ENCODE data around the gene NXF1. TPM values are rescaled to one million over a fixed set of nuclear protein-coding genes. Genes with fewer than 3 reads are reported as not detected.

The NXF1 gene
- total RNA-seq, 1 experiment from 2014 or later: 33.1 TPM

DNA sequence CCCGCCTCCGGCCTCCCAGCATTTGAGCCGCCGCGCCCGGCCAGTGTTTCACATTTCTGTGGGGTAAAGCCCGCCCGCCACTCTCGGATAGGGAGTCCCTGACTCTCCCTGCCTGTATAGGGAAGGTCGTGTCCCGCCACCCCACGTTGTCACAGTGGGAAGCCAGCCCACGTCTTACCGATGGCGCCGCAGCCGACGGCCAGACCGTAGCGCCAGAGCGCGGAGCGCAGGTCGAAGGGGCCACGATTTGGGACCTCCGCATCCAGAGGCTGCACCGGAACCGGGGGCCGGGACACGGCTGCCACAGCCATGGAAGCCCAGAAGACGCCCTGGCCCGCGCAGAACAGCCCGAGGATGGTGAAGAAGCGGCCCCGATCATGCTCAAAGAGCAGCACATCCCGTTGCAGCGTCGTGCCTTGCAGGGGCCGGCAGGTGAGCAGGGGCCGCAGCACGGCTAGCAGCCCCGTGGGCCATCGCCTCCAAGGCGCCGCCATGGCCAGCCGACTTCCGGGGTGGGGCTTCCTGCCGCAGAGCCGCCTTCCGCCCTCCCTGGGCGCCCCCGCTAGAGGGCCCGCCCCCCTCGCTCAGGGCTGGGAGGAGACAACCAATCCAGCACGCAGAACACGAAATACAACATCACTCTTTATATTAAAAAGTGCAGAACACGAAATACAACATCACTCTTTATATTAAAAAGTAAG is 13.6 kb downstream of the NXF1 start, which contains the start of gene TMEM223:
Gene TMEM223 (minus strand): TSS at position 506 of the 701 bp plus-strand sequence. CDS start 12 bp downstream, at position 494.
- H3K27ac ChIP-seq (ENCODE audit: low read length): peak within 1 kb of the TSS; percentile 54
- POLR2A ChIA-PET (ENCODE audit: unreplicated experiment): no interaction called here
- H3K9me2 ChIP-seq (replicated peaks; ENCODE audit: low read length): no peaks in the 10 kb centered on the region
- H4K20me1 ChIP-seq (ENCODE audit: low read length): no peaks in the 10 kb centered on the region
- peak; percentile 88 for DNase-seq
- H3K27me3 ChIP-seq (ENCODE audit: low read length): no peaks in the 10 kb centered on the region
- H3K9me3 ChIP-seq (ENCODE audit: low read length): no peaks in the 10 kb centered on the region
- intact Hi-C loops (cut with micrococcal nuclease): no loop called here
- peak within 1 kb of the TSS; percentile 87 for H3K9ac ChIP-seq (ENCODE audit: low read length)
- peak within 1 kb of the TSS; percentile 96 for H3K4me3 ChIP-seq (ENCODE audit: low read length)
- peaks cover 27% of the 10 kb centered on the region for H3K4me1 ChIP-seq (ENCODE audit: insufficient read depth, low read length)
- CTCF ChIA-PET: interaction anchor here (0.7 kb wide), 1 partner anchor 44 kb away, joined by 4 read pairs; no protein-coding TSS in a partner anchor
- H2AFZ ChIP-seq (ENCODE audit: low read length): peak within 1 kb of the TSS; percentile 72
- ATAC-seq: peak; percentile 68
- H3K4me2 ChIP-seq (ENCODE audit: low read length): peak within 1 kb of the TSS; percentile 95
- TF ChIP-seq EZH2 (IDR thresholded peaks at IDR 0.05; ENCODE audit: low read length, unreplicated experiment) (no peak), EZH2phosphoT487 (IDR thresholded peaks at IDR 0.05; ENCODE audit: borderline replicate concordance, low read length) (no peak)
- TF ChIP-seq, protein P1, sequence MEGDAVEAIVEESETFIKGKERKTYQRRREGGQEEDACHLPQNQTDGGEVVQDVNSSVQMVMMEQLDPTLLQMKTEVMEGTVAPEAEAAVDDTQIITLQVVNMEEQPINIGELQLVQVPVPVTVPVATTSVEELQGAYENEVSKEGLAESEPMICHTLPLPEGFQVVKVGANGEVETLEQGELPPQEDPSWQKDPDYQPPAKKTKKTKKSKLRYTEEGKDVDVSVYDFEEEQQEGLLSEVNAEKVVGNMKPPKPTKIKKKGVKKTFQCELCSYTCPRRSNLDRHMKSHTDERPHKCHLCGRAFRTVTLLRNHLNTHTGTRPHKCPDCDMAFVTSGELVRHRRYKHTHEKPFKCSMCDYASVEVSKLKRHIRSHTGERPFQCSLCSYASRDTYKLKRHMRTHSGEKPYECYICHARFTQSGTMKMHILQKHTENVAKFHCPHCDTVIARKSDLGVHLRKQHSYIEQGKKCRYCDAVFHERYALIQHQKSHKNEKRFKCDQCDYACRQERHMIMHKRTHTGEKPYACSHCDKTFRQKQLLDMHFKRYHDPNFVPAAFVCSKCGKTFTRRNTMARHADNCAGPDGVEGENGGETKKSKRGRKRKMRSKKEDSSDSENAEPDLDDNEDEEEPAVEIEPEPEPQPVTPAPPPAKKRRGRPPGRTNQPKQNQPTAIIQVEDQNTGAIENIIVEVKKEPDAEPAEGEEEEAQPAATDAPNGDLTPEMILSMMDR (conservative IDR thresholded peaks at IDR 0.05; ENCODE audit: low read depth, low read length): no peak
- H3F3A ChIP-seq (ENCODE audit: low read length, unreplicated experiment): peaks cover 15% of the 10 kb centered on the region
- peaks cover 36% of the 10 kb centered on the region for H3K79me2 ChIP-seq (ENCODE audit: low read length)
- peaks cover 38% of the 10 kb centered on the region for H3K36me3 ChIP-seq (ENCODE audit: low read depth, low read length)
- BruUV-seq (replicated peaks): no TSS peak

- ChIA-PET POLR2A (ENCODE audit: unreplicated experiment) (interaction anchor here (0.6 kb wide), 1 partner anchor 28 kb away, joined by 4 read pairs; no protein-coding TSS in a partner anchor), CTCF (no interaction called here)
- no peak for TF ChIP-seq EZH2 (IDR thresholded peaks at IDR 0.05; ENCODE audit: low read length, unreplicated experiment)
- TF ChIP-seq, protein P1 (conservative IDR thresholded peaks at IDR 0.05; ENCODE audit: low read depth, low read length): no peak
- TF ChIP-seq EZH2phosphoT487 (IDR thresholded peaks at IDR 0.05; ENCODE audit: borderline replicate concordance, low read length): no peak
- ATAC-seq: no peak
- no peak overlapping the region for H3K27ac ChIP-seq (ENCODE audit: low read length)
- no TSS peak for BruUV-seq (replicated peaks)
- H3K4me3 ChIP-seq (ENCODE audit: low read length): no peak overlapping the region
- intact Hi-C loops (cut with micrococcal nuclease): no loop called here
- H3K79me2 ChIP-seq (ENCODE audit: low read length): peaks cover 36% of the 10 kb centered on the region
- H3K27me3 ChIP-seq (ENCODE audit: low read length): no peaks in the 10 kb centered on the region
- no peak overlapping the region for H3K9ac ChIP-seq (ENCODE audit: low read length)
- no peak overlapping the region for H3K4me2 ChIP-seq (ENCODE audit: low read length)
- peaks cover 24% of the 10 kb centered on the region for H3K36me3 ChIP-seq (ENCODE audit: low read depth, low read length)
- H3K9me3 ChIP-seq (ENCODE audit: low read length): no peaks in the 10 kb centered on the region
- H3F3A ChIP-seq (ENCODE audit: low read length, unreplicated experiment): peaks cover 17% of the 10 kb centered on the region
- H4K20me1 ChIP-seq (ENCODE audit: low read length): no peaks in the 10 kb centered on the region
- DNase-seq: no peak
- H2AFZ ChIP-seq (ENCODE audit: low read length): no peak overlapping the region
- H3K9me2 ChIP-seq (replicated peaks; ENCODE audit: low read length): no peaks in the 10 kb centered on the region
- peaks cover 33% of the 10 kb centered on the region for H3K4me1 ChIP-seq (ENCODE audit: insufficient read depth, low read length)
Measured at GRCh38 chr11:62789576-62789975, 15.7 kb downstream of the NXF1 start.

GRCh38 chr11:62788991-62789390 is 16.2 kb downstream of the NXF1 start:
- Histone ChIP-seq H3K4me1 (ENCODE audit: insufficient read depth, low read length) (peaks cover 33% of the 10 kb centered on the region), H3F3A (ENCODE audit: low read length, unreplicated experiment) (peaks cover 19% of the 10 kb centered on the region), H3K9ac (ENCODE audit: low read length) (no peak overlapping the region), H3K27ac (ENCODE audit: low read length) (no peak overlapping the region), H3K9me2 (replicated peaks; ENCODE audit: low read length) (no peaks in the 10 kb centered on the region), H3K9me3 (ENCODE audit: low read length) (no peaks in the 10 kb centered on the region), H3K79me2 (ENCODE audit: low read length) (peaks cover 36% of the 10 kb centered on the region), H3K4me2 (ENCODE audit: low read length) (peak overlapping the region; percentile 84), H3K4me3 (ENCODE audit: low read length) (0 out of 2 replicates have a peak overlapping the region, but pooled peaks have one; percentile 86), H3K27me3 (ENCODE audit: low read length) (no peaks in the 10 kb centered on the region), H3K36me3 (ENCODE audit: low read depth, low read length) (peaks cover 19% of the 10 kb centered on the region; the same call in 1 of the 2 replicates), H2AFZ (ENCODE audit: low read length) (no peak overlapping the region), H4K20me1 (ENCODE audit: low read length) (no peaks in the 10 kb centered on the region)
- DNase-seq (no peak), ATAC-seq (no peak)
- POLR2A ChIA-PET (ENCODE audit: unreplicated experiment): interaction anchor here (0.6 kb wide), 1 partner anchor 29 kb away, joined by 4 read pairs; no protein-coding TSS in a partner anchor
- CTCF ChIA-PET: no interaction called here
- intact Hi-C loops (cut with micrococcal nuclease): no loop called here
- TF ChIP-seq, protein P1 (conservative IDR thresholded peaks at IDR 0.05; ENCODE audit: low read depth, low read length): 0 out of 2 replicates have a peak, but pooled peaks have one; percentile 19
- TF ChIP-seq EZH2 (IDR thresholded peaks at IDR 0.05; ENCODE audit: low read length, unreplicated experiment): no peak
- no peak for TF ChIP-seq EZH2phosphoT487 (IDR thresholded peaks at IDR 0.05; ENCODE audit: borderline replicate concordance, low read length)
- BruUV-seq (replicated peaks): no TSS peak
